ENCODE measurements around the gene UBR3. TPM values are rescaled to one million over a fixed set of nuclear protein-coding genes. Genes with fewer than 3 reads are reported as not detected.

The UBR3 gene
- total RNA-seq, 1 donor from 2014 or later = 23.0 TPM

- TF ChIP-seq CTCF (IDR thresholded peaks at IDR 0.05; ENCODE audit: insufficient read depth, low read length, poor library complexity, severe bottlenecking) = no peak
- Histone ChIP-seq H3K36me3 (ENCODE audit: control insufficient read depth, insufficient read depth, low read length) (no peaks in the 10 kb centered on the region), H3K27me3 (ENCODE audit: control insufficient read depth, insufficient read depth, low read length) (no peaks in the 10 kb centered on the region), H3K4me3 (ENCODE audit: low read depth, low read length) (no peak overlapping the region)
- DNase-seq (ENCODE audit: low read depth) = no peak
Observed at GRCh38 chr2:170098626-170099312, 271.5 kb downstream of the UBR3 start.

- H3K27me3 ChIP-seq (ENCODE audit: control insufficient read depth, insufficient read depth, low read length) = no peaks in the 10 kb centered on the region
- H3K36me3 ChIP-seq (ENCODE audit: control insufficient read depth, insufficient read depth, low read length) = no peaks in the 10 kb centered on the region
- H3K4me3 ChIP-seq (ENCODE audit: low read depth, low read length) = no peak overlapping the region
- no peak for TF ChIP-seq CTCF (IDR thresholded peaks at IDR 0.05; ENCODE audit: insufficient read depth, low read length, poor library complexity, severe bottlenecking)
- no peak for DNase-seq (ENCODE audit: low read depth)
Observed at GRCh38 chr2:170101789-170102188, 274.5 kb downstream of the UBR3 start.

GRCh38 chr2:170106102-170106840 is 279.0 kb downstream of the UBR3 start:
- DNase-seq (ENCODE audit: low read depth) = no peak
- H3K27me3 ChIP-seq (ENCODE audit: control insufficient read depth, insufficient read depth, low read length) = no peaks in the 10 kb centered on the region
- H3K36me3 ChIP-seq (ENCODE audit: control insufficient read depth, insufficient read depth, low read length) = no peaks in the 10 kb centered on the region
- H3K4me3 ChIP-seq (ENCODE audit: low read depth, low read length) = no peak overlapping the region
- TF ChIP-seq CTCF (IDR thresholded peaks at IDR 0.05; ENCODE audit: insufficient read depth, low read length, poor library complexity, severe bottlenecking) = no peak

GRCh38 chr2:170113168-170113894 is 286.1 kb downstream of the UBR3 start:
- no peak for DNase-seq (ENCODE audit: low read depth)
- Histone ChIP-seq H3K27me3 (ENCODE audit: control insufficient read depth, insufficient read depth, low read length) (no peaks in the 10 kb centered on the region), H3K4me3 (ENCODE audit: low read depth, low read length) (no peak overlapping the region), H3K36me3 (ENCODE audit: control insufficient read depth, insufficient read depth, low read length) (no peaks in the 10 kb centered on the region)
- TF ChIP-seq CTCF (IDR thresholded peaks at IDR 0.05; ENCODE audit: insufficient read depth, low read length, poor library complexity, severe bottlenecking) = no peak

- no peak for DNase-seq (ENCODE audit: low read depth)
- no peaks in the 10 kb centered on the region for H3K36me3 ChIP-seq (ENCODE audit: control insufficient read depth, insufficient read depth, low read length)
Observed at GRCh38 chr2:170115501-170116229, 288.4 kb downstream of the UBR3 start.

More at GRCh38 chr2:170115501-170116229, 288.4 kb downstream of the UBR3 start:
- TF ChIP-seq CTCF (IDR thresholded peaks at IDR 0.05; ENCODE audit: insufficient read depth, low read length, poor library complexity, severe bottlenecking) = no peak
- Histone ChIP-seq H3K4me3 (ENCODE audit: low read depth, low read length) (no peak overlapping the region), H3K27me3 (ENCODE audit: control insufficient read depth, insufficient read depth, low read length) (no peaks in the 10 kb centered on the region)

Data from kidney epithelial cell (primary cell).